WTC11 (cell line): ENCODE data around the gene PRELP.

ENCODE experiments used
- CREM ChIP-seq: sonication (generic); formaldehyde crosslinking; IDR thresholded peaks from 2 replicates; pipeline ENCODE4 v1.8.1; 2022; ENCODE audit warnings: mild to moderate bottlenecking, missing genetic modification reagents, moderate library complexity
- ETV6 ChIP-seq: sonication (generic); formaldehyde crosslinking; IDR thresholded peaks from 2 replicates; pipeline ENCODE4 v1.8.1; 2022; ENCODE audit warnings: mild to moderate bottlenecking, missing genetic modification reagents
- GTF2I ChIP-seq: fragments of 250-450 bp; sonication (Bioruptor Pico); conservative IDR thresholded peaks from 2 replicates; pipeline ENCODE4 v1.4.0; 2021; ENCODE audit warnings: mild to moderate bottlenecking
- MXD4 ChIP-seq: fragments of 250-450 bp; sonication (Bioruptor Pico); IDR thresholded peaks from 2 replicates; pipeline ENCODE4 v1.8.0; 2021; ENCODE audit warnings: mild to moderate bottlenecking, moderate library complexity, borderline replicate concordance
- NFYB ChIP-seq: sonication (generic); formaldehyde crosslinking; conservative IDR thresholded peaks from 2 replicates; pipeline ENCODE4 v1.8.0; 2022; ENCODE audit warnings: low read depth, missing genetic modification reagents
- RORB ChIP-seq: fragments of 250-450 bp; sonication (Bioruptor Pico); IDR thresholded peaks from 2 replicates; pipeline ENCODE4 v1.9.0; 2021; ENCODE audit warnings: mild to moderate bottlenecking
- TCF7 ChIP-seq: sonication (generic); formaldehyde crosslinking; IDR thresholded peaks from 2 replicates; pipeline ENCODE4 v1.8.0; 2022; ENCODE audit warnings: mild to moderate bottlenecking, low read depth, missing genetic modification reagents, moderate library complexity
- TF ChIP-seq, protein P1 (sequence below): fragments of 200-600 bp; IDR thresholded peaks from 2 replicates; pipeline ENCODE4 v1.8.0; 2022; ENCODE audit warnings: antibody characterized with exemption
- TF ChIP-seq, protein P2 (sequence below): sonication (generic); formaldehyde crosslinking; IDR thresholded peaks from 2 replicates; pipeline ENCODE4 v1.8.1; 2023; ENCODE audit warnings: mild to moderate bottlenecking, missing genetic modification reagents
- TF ChIP-seq, protein P3 (sequence below): sonication (generic); formaldehyde crosslinking; IDR thresholded peaks from 2 replicates; pipeline ENCODE4 v1.8.1; 2022; ENCODE audit warnings: low read depth, missing genetic modification reagents, borderline replicate concordance
- TF ChIP-seq, protein P4 (sequence below): sonication (generic); formaldehyde crosslinking; IDR thresholded peaks from 2 replicates; pipeline ENCODE4 v1.8.0; 2023; ENCODE audit warnings: mild to moderate bottlenecking, missing genetic modification reagents

DNA sequence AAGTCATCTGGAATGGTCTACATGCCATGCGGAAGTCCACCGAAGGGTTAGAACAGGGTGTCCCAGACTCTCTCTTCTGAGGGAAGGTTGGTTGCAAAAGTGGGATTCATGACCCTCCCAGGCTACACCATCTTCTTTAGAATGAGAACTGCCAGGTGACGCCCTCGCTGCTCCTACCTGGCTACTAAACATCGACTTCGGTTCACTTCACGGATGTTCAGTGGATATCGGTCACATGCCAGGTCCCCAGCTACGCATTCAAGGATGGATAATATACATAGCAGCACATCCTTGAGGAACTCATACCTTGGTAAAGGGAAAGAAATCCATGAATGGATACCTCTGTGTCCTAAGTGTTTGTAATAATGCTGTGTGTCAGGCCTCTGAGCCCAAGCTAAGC, 15.0 kb downstream of the PRELP start:
- TF ChIP-seq NFYB (CRISPR knock-in tag) (no peak), ETV6 (CRISPR knock-in tag) (no peak), RORB (no peak), CREM (CRISPR knock-in tag) (no peak), MXD4 (CRISPR knock-in tag) (no peak), TCF7 (CRISPR knock-in tag) (no peak), GTF2I (CRISPR knock-in tag) (no peak)
- TF ChIP-seq, protein P1, sequence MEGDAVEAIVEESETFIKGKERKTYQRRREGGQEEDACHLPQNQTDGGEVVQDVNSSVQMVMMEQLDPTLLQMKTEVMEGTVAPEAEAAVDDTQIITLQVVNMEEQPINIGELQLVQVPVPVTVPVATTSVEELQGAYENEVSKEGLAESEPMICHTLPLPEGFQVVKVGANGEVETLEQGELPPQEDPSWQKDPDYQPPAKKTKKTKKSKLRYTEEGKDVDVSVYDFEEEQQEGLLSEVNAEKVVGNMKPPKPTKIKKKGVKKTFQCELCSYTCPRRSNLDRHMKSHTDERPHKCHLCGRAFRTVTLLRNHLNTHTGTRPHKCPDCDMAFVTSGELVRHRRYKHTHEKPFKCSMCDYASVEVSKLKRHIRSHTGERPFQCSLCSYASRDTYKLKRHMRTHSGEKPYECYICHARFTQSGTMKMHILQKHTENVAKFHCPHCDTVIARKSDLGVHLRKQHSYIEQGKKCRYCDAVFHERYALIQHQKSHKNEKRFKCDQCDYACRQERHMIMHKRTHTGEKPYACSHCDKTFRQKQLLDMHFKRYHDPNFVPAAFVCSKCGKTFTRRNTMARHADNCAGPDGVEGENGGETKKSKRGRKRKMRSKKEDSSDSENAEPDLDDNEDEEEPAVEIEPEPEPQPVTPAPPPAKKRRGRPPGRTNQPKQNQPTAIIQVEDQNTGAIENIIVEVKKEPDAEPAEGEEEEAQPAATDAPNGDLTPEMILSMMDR = no peak
- TF ChIP-seq, protein P2, sequence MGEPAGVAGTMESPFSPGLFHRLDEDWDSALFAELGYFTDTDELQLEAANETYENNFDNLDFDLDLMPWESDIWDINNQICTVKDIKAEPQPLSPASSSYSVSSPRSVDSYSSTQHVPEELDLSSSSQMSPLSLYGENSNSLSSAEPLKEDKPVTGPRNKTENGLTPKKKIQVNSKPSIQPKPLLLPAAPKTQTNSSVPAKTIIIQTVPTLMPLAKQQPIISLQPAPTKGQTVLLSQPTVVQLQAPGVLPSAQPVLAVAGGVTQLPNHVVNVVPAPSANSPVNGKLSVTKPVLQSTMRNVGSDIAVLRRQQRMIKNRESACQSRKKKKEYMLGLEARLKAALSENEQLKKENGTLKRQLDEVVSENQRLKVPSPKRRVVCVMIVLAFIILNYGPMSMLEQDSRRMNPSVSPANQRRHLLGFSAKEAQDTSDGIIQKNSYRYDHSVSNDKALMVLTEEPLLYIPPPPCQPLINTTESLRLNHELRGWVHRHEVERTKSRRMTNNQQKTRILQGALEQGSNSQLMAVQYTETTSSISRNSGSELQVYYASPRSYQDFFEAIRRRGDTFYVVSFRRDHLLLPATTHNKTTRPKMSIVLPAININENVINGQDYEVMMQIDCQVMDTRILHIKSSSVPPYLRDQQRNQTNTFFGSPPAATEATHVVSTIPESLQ (CRISPR knock-in tag) = no peak
- TF ChIP-seq, protein P3, sequence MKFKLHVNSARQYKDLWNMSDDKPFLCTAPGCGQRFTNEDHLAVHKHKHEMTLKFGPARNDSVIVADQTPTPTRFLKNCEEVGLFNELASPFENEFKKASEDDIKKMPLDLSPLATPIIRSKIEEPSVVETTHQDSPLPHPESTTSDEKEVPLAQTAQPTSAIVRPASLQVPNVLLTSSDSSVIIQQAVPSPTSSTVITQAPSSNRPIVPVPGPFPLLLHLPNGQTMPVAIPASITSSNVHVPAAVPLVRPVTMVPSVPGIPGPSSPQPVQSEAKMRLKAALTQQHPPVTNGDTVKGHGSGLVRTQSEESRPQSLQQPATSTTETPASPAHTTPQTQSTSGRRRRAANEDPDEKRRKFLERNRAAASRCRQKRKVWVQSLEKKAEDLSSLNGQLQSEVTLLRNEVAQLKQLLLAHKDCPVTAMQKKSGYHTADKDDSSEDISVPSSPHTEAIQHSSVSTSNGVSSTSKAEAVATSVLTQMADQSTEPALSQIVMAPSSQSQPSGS (CRISPR knock-in tag) = no peak
- TF ChIP-seq, protein P4, sequence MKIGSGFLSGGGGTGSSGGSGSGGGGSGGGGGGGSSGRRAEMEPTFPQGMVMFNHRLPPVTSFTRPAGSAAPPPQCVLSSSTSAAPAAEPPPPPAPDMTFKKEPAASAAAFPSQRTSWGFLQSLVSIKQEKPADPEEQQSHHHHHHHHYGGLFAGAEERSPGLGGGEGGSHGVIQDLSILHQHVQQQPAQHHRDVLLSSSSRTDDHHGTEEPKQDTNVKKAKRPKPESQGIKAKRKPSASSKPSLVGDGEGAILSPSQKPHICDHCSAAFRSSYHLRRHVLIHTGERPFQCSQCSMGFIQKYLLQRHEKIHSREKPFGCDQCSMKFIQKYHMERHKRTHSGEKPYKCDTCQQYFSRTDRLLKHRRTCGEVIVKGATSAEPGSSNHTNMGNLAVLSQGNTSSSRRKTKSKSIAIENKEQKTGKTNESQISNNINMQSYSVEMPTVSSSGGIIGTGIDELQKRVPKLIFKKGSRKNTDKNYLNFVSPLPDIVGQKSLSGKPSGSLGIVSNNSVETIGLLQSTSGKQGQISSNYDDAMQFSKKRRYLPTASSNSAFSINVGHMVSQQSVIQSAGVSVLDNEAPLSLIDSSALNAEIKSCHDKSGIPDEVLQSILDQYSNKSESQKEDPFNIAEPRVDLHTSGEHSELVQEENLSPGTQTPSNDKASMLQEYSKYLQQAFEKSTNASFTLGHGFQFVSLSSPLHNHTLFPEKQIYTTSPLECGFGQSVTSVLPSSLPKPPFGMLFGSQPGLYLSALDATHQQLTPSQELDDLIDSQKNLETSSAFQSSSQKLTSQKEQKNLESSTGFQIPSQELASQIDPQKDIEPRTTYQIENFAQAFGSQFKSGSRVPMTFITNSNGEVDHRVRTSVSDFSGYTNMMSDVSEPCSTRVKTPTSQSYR (CRISPR knock-in tag) = no peak
